Fibroblast of pulmonary artery (primary cell): ENCODE results near the gene DLGAP3.
A peak's percentile ranks its signal among the peaks of the same experiment; 100 is the strongest.

Experiments
- DNase-seq: peaks from one replicate; pipeline ENCODE4 v3.0.0-alpha.2; 2010; ENCODE audit warnings: low read depth
- H3K4me3 ChIP-seq: replicated peaks from 2 replicates; pipeline ENCODE4 v1.5.1; 2011; ENCODE audit warnings: low read depth, mild to moderate bottlenecking, control low read depth, low read length, moderate library complexity
- TF ChIP-seq, protein P1 (sequence below): IDR thresholded peaks from 2 replicates; pipeline ENCODE4 v1.5.1; 2011; ENCODE audit warnings: mild to moderate bottlenecking, control low read depth, low read length, inconsistent platforms; ENCODE audit errors: missing control alignments

Gene DLGAP3

DNA sequence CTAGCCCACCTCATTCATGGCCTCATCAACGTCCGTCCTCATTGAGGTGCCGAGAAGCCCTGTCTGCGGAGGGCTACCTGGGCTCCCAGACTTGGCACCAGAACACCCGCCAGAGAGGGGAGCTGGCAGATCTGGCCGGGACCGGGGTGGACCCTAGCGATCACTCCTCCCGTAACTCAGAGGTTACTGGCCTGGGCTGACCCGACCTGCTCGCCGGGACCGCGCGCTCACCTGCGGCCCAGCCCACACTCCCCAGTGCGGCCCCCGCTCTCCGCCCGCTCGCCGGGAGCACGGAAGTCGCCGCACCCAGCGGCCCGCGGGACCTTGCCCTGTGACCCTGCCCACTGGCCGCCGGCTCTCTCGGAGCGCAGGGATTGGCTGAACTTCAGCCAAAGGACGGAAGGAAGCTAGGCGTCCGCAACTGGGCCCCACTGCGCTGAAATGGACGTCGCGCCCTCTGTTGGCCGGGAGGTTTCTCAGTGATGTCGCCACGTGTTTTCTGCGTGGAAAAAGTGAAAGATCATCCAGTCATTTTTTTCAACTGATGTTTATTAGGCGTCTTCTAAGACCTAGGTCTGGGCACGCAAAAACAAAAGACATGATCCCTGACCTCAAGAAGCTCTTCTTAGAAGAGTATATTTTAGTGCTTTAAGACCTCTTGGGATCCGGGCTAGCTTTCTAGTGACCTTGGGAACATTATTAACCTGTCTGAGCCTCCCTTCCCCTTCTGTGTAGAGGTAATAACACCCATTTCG is 69.8 kb downstream of the DLGAP3 start, which contains the start of gene SMIM12:
Gene SMIM12 (minus strand): TSS at position 304 of the 755 bp plus-strand sequence. CDS start 3,772 bp downstream, outside the sequence.
- peak within 1 kb of the TSS; percentile 87 for H3K4me3 ChIP-seq
- TF ChIP-seq, protein P1, sequence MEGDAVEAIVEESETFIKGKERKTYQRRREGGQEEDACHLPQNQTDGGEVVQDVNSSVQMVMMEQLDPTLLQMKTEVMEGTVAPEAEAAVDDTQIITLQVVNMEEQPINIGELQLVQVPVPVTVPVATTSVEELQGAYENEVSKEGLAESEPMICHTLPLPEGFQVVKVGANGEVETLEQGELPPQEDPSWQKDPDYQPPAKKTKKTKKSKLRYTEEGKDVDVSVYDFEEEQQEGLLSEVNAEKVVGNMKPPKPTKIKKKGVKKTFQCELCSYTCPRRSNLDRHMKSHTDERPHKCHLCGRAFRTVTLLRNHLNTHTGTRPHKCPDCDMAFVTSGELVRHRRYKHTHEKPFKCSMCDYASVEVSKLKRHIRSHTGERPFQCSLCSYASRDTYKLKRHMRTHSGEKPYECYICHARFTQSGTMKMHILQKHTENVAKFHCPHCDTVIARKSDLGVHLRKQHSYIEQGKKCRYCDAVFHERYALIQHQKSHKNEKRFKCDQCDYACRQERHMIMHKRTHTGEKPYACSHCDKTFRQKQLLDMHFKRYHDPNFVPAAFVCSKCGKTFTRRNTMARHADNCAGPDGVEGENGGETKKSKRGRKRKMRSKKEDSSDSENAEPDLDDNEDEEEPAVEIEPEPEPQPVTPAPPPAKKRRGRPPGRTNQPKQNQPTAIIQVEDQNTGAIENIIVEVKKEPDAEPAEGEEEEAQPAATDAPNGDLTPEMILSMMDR, result peak; percentile 80
- peak; percentile 95 for DNase-seq

DNA sequence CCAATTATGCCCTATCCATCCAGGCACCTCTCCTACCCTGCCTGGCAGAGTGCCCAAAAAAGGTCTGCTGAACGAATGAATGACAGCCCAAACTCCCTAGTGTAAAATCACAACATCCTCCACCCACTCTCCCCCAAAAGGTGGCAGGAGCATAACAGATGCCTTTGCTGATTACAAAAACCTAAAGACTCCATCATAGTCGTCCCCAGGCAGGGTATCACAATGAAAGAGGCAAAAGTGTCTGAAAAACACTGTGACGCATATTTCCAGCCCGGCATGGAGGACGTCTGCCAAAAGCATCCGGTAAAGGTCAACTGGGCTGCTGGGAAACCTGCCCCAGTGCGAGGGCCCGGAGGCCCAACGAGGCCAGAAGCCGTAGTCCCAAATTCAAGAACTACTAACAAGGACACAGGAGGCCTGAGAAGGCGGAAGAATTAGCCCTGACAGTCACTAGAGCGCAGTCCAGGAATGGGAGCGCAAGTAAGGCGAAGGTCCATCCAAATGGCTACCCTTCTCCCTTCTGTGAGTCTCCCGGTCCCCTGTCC is 70.5 kb downstream of the DLGAP3 start:
- TF ChIP-seq, protein P1, result no peak
- peak overlapping the region; percentile 87 for H3K4me3 ChIP-seq
- DNase-seq, result peak; percentile 60

DNA sequence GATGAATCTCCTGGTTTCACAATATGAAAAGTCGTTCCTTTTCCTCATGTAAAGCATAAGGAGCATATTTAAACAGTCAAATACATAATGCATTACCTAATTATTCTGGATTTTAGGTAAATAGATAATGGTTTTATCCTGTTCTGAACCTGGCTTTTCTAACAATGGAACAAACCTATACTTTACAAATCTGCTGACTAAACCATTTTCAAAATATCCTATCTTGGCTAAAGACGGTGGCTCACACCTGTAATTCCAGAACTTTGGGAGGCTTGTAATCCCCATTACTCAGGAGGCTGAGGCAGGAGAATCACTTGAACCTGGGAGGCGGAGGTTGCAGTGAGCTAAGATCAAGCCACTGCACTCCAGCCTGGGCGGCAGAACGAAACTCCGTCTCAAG is 72.8 kb downstream of the DLGAP3 start:
- TF ChIP-seq, protein P1, result no peak
- H3K4me3 ChIP-seq, result no peak overlapping the region
- DNase-seq, result no peak

DNA sequence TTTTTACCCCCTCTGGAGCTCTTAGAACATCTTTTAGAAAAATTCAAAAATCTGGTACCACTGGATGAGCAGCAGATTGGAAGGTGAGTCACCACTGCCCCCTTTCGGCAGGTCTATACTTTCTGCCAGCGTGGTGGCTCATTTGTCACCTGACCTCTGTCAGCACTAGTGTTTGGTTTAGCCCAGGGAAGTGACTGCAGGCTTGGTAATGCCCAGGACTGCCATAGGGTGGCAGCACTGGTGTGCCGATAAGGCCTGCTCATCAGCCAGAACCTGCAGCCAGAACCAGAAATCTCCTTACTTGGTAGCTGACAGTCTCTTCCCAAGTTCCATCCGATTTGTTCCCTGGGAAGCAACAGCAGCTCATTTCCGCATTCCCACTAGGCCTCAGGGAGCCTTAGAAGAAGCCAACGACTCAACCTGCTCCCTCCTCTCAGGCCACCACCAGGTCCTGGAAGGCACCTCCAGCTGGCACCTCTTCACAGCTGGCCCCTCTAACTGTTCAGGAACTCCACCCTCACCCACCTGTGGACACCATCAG is 76.7 kb downstream of the DLGAP3 start:
- TF ChIP-seq, protein P1, result peak; percentile 97
- no peak overlapping the region for H3K4me3 ChIP-seq

DNA sequence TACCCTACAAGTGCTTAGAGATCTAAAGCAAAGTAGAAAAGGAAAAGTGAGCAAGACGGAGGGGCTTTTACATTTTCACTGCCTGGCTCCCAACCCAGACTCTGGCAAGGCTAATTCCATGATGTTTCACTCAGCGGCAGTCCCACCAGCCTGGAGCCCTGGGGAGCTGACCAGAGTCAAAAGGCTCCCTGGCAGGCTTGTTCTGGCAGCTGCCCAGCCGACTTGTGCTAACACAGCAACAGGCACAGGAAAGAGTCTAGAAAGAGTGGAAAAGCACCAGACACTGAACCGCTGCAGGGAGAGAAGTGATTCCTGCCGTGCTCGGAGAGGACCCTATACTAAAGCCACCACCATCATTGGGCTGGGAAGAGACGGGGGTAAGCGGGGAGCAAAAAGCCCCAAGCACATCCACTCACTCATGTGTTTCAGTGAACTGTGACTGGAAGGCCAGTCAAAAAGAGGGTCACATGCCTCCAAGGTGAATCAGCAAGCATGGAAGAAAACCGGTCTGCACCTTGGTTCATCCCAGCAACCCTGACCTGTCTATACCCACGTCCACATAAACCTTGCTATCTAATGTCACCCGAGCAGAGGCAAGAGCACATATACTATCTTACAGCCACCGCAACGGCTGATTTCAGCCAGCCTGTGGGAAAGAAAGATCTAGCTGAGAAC is 77.9 kb downstream of the DLGAP3 start:
- TF ChIP-seq, protein P1, result no peak
- DNase-seq, result no peak
- no peak overlapping the region for H3K4me3 ChIP-seq

More for the DNA sequence above, 76.7 kb downstream of the DLGAP3 start:
- DNase-seq, result peak; percentile 97

DNA sequence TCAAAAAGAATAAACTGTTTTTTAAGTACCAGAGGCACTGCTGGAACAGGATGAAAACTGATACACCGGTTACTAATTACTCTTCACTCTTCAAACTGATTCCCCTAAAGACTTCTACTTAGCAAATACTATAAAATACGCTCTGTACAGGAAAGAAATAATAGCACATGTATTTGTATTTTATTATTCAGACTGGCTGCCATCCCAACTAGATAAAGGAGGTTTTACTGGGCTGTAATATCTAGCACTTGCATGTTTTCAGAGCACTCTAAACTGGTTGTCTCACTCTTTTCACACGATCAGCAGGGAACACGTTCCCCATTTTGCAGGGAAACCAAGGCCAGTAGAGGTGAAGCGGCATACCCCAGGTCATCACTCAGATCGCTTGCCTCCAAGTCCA is 79.1 kb downstream of the DLGAP3 start:
- no peak for DNase-seq
- TF ChIP-seq, protein P1, result no peak
- no peak overlapping the region for H3K4me3 ChIP-seq
